Nephron (organoid): ENCODE results near the gene NEURL4.
"Not testable (repeated sequence)": the region's sequence is repeated elsewhere in the genome, so short reads cannot be mapped to it uniquely, and the experiment has no call there.

Experiments
- H3K27ac Mint-ChIP-seq, 3 experiments: 2 replicates each; pipeline ENCODE4 v1.8.0; 2020; ENCODE audit warnings: mixed read lengths in 3 of 3, mild to moderate bottlenecking in 2 of 3, moderate library complexity in 1 of 3
- H3K27me3 Mint-ChIP-seq: 2 replicates; pipeline ENCODE4 v1.8.0; 2021; ENCODE audit warnings: low read depth, mild to moderate bottlenecking, moderate library complexity, mixed read lengths
- H3K36me3 Mint-ChIP-seq: 2 replicates; pipeline ENCODE4 v1.8.0; 2020; ENCODE audit warnings: low read depth, mixed read lengths
- H3K4me1 Mint-ChIP-seq: 2 replicates; pipeline ENCODE4 v1.8.0; 2020; ENCODE audit warnings: mixed read lengths
- H3K4me3 Mint-ChIP-seq, 3 experiments: 2 replicates each; pipeline ENCODE4 v1.8.0; 2020; ENCODE audit warnings: mild to moderate bottlenecking in 3 of 3, mixed read lengths in 3 of 3, moderate library complexity in 2 of 3
- H3K9me3 Mint-ChIP-seq: 2 replicates; pipeline ENCODE4 v1.8.0; 2020; ENCODE audit warnings: mixed read lengths
- TF ChIP-seq, protein P1 (sequence below), 3 experiments: fragments of 200-600 bp; sonication (generic); IDR thresholded peaks; one replicate each; pipeline ENCODE4 v1.5.0; 2021; ENCODE audit warnings: antibody characterized with exemption in 3 of 3; ENCODE audit not compliant: unreplicated experiment in 3 of 3

NEURL4 gene

DNA sequence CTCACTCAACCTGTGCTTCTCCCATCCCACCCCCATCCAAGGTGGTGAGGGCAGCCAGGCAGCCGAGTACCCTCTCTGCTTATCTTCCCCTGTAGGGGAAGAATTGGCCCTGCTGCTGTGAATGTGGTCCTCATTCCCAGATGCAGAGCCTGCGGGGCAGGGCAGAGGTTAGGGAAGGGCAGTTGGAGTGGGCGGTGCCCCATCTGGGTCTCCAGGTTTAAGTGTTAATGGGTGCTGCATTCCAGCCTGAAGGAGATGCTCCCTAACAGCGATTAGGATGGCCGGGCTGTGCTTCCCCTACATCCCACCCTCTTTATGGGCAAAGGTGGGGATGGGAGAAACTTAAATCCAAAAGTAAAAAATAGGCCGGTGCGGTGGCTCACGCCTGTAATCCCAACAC, 37.9 kb upstream of the NEURL4 start:
- Mint-ChIP-seq H3K36me3 (no peaks in the 10 kb centered on the region), H3K4me3 (no peak overlapping the region), H3K27ac (no peak overlapping the region), H3K9me3 (no peaks in the 10 kb centered on the region), H3K27me3 (peaks cover 19% of the 10 kb centered on the region), H3K4me1 (no peaks in the 10 kb centered on the region)
- TF ChIP-seq, protein P1, sequence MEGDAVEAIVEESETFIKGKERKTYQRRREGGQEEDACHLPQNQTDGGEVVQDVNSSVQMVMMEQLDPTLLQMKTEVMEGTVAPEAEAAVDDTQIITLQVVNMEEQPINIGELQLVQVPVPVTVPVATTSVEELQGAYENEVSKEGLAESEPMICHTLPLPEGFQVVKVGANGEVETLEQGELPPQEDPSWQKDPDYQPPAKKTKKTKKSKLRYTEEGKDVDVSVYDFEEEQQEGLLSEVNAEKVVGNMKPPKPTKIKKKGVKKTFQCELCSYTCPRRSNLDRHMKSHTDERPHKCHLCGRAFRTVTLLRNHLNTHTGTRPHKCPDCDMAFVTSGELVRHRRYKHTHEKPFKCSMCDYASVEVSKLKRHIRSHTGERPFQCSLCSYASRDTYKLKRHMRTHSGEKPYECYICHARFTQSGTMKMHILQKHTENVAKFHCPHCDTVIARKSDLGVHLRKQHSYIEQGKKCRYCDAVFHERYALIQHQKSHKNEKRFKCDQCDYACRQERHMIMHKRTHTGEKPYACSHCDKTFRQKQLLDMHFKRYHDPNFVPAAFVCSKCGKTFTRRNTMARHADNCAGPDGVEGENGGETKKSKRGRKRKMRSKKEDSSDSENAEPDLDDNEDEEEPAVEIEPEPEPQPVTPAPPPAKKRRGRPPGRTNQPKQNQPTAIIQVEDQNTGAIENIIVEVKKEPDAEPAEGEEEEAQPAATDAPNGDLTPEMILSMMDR (IDR thresholded peaks at IDR 0.05; ENCODE audit: unreplicated experiment in 3 of 3) = no peak

DNA sequence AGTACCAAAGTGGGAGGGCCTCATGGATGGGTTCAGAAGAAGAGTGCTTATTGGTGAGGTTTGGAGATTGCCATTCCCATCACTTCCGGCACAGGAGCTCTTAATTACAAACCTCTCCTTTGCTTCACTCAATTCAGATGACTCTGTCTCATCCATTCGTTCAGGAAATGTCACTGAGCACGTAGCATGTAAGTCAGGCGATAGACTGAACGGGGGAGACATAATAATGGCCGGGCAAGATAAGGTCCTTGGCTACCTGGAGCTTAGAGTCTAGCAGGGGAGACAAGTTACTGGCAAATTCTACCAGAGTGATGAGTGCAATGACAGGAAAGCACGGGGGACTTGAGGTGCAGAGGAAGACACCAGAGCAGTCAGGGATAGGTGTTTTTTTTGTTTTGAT, 36.8 kb upstream of the NEURL4 start:
- not testable (repeated sequence) for H3K27ac Mint-ChIP-seq, H3K9me3 Mint-ChIP-seq, H3K36me3 Mint-ChIP-seq, H3K4me3 Mint-ChIP-seq, H3K4me1 Mint-ChIP-seq
- H3K27me3 Mint-ChIP-seq = peaks cover 21% of the 10 kb centered on the region

DNA sequence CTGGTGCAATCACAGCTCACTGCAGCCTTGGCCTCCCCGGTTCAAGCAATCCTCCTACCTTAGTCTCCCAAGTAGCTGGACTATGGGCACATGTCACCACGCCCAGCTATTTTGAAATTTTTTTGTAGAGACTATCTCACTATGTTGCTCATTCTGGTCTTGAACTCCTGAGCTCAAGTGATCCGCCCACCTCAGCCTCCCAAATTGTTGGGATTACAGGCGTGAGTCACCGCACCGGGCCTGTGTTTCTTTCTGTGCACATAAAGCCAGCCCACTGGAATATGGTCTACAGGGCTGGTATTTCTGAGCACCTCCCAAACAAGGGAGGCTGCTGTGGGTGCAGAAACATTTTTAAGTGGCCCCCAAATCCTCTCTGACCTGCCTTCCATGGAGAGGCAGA, 34.2 kb upstream of the NEURL4 start:
- Mint-ChIP-seq H3K36me3 (no peaks in the 10 kb centered on the region), H3K9me3 (no peaks in the 10 kb centered on the region), H3K27me3 (peaks cover 10% of the 10 kb centered on the region), H3K27ac (no peak overlapping the region), H3K4me1 (no peaks in the 10 kb centered on the region), H3K4me3 (no peak overlapping the region)
- TF ChIP-seq, protein P1 (IDR thresholded peaks at IDR 0.05; ENCODE audit: unreplicated experiment in 3 of 3) = no peak

GRCh38 chr17:7361906-7362305, 32.8 kb upstream of the NEURL4 start:
- H3K27me3 Mint-ChIP-seq = peaks cover 13% of the 10 kb centered on the region
- H3K9me3 Mint-ChIP-seq = no peaks in the 10 kb centered on the region
- H3K4me1 Mint-ChIP-seq = no peaks in the 10 kb centered on the region
- TF ChIP-seq, protein P1 (IDR thresholded peaks at IDR 0.05; ENCODE audit: unreplicated experiment in 3 of 3) = no peak
- H3K27ac Mint-ChIP-seq = no peak overlapping the region
- H3K36me3 Mint-ChIP-seq = no peaks in the 10 kb centered on the region
- no peak overlapping the region for H3K4me3 Mint-ChIP-seq

DNA sequence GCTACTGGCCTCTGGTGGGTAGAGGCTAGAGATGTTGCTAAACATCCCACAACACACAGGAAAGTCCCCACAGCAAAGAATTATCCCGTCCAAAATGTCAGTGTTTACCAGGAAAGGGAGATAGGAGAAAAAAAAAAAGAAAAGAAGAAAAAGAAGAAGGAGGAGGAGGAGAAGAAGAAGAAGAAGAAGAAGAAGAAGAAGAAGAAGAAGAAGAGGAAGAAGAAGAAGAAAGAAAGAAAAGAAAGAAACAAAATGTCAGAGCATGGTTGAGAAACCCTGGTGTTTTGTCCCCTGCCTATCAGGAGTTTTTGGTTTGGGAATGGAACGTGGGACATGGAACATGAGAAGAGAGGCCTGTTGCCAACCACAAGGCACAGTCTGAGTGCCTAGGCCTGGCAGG, 28.2 kb upstream of the NEURL4 start:
- TF ChIP-seq, protein P1 (IDR thresholded peaks at IDR 0.05; ENCODE audit: unreplicated experiment in 3 of 3) = no peak
- no peak overlapping the region for H3K27ac Mint-ChIP-seq
- H3K4me1 Mint-ChIP-seq = peaks cover 20% of the 10 kb centered on the region
- H3K4me3 Mint-ChIP-seq = no peak overlapping the region
- peaks cover 13% of the 10 kb centered on the region for H3K27me3 Mint-ChIP-seq
- H3K9me3 Mint-ChIP-seq = no peaks in the 10 kb centered on the region
- no peaks in the 10 kb centered on the region for H3K36me3 Mint-ChIP-seq

DNA sequence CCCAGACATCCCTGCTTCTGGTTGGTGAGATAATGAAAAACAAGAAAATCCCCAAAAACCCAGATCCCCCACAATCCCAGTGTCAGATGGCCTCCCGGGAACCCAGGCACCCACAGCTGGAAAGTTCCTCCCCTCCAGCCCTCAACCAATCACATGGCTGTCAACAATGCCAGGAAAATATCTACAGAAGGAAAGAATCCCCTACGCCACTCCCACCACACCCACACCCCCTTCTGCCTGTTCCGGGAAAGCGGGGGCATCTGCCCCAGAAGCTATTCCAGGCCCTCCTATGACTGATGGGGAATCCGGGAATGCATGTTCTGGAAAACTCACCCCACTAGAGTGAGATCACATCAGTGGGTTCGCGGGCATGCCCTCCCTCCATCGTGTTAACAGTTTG, 27.6 kb upstream of the NEURL4 start:
- no peaks in the 10 kb centered on the region for H3K36me3 Mint-ChIP-seq
- peaks cover 21% of the 10 kb centered on the region for H3K4me1 Mint-ChIP-seq
- H3K9me3 Mint-ChIP-seq = no peaks in the 10 kb centered on the region
- TF ChIP-seq, protein P1 (IDR thresholded peaks at IDR 0.05; ENCODE audit: unreplicated experiment in 3 of 3) = no peak
- no peak overlapping the region for H3K27ac Mint-ChIP-seq
- no peak overlapping the region for H3K4me3 Mint-ChIP-seq
- H3K27me3 Mint-ChIP-seq = peaks cover 8% of the 10 kb centered on the region
